OCI-LY1 (cell line): Measurements from ENCODE around the gene RCAN3.
"Not testable (repeated sequence)": the region's sequence is repeated elsewhere in the genome, so short reads cannot be mapped to it uniquely, and the experiment has no call there.

Source experiments
- EZH2 ChIP-seq: fragments of 200-600 bp; sonication (generic), shearing (Covaris generic); IDR thresholded peaks from 2 replicates; pipeline ENCODE4 v1.8.0; 2017; ENCODE audit warnings: borderline replicate concordance, mixed run types, mild to moderate bottlenecking, antibody characterized with exemption, low read length, moderate library complexity, mixed read lengths
- TF ChIP-seq, protein P1 (sequence below): fragments of 200-600 bp; sonication (generic), shearing (Covaris generic); IDR thresholded peaks from 2 replicates; pipeline ENCODE4 v1.5.1; 2017; ENCODE audit warnings: mild to moderate bottlenecking, antibody characterized with exemption, low read length, moderate library complexity, mixed read lengths

DNA sequence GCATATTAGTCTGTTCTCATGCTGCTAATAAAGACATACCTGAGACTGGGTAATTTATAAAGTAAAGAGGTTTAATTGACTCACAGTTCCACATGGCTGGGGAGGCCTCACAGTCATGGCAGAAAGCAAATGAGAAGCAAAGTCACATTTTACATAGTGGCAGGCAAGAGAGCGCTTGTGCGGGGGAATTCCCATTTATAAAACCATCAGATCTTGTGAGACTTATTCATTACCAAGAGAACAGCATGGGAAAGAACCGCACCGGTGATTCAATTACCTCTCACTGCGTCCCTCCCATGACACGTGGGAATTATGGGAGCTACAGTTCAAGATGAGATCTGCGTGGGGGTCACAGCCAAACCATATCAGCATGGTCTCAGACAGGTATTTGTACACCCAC lies 14.5 kb upstream of the RCAN3 start:
- TF ChIP-seq, protein P1, sequence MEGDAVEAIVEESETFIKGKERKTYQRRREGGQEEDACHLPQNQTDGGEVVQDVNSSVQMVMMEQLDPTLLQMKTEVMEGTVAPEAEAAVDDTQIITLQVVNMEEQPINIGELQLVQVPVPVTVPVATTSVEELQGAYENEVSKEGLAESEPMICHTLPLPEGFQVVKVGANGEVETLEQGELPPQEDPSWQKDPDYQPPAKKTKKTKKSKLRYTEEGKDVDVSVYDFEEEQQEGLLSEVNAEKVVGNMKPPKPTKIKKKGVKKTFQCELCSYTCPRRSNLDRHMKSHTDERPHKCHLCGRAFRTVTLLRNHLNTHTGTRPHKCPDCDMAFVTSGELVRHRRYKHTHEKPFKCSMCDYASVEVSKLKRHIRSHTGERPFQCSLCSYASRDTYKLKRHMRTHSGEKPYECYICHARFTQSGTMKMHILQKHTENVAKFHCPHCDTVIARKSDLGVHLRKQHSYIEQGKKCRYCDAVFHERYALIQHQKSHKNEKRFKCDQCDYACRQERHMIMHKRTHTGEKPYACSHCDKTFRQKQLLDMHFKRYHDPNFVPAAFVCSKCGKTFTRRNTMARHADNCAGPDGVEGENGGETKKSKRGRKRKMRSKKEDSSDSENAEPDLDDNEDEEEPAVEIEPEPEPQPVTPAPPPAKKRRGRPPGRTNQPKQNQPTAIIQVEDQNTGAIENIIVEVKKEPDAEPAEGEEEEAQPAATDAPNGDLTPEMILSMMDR = not testable (repeated sequence)
- TF ChIP-seq EZH2 = not testable (repeated sequence)
